MM.1S (cell line): ENCODE measurements around the gene MAT1A.

Experiments
- EZH2phosphoT487 ChIP-seq: fragments of 300-600 bp; sonication (generic); IDR thresholded peaks from 2 replicates; pipeline ENCODE4 v1.6.1; 2018; ENCODE audit warnings: antibody characterized with exemption, low read length
- TF ChIP-seq, protein P1 (sequence below): fragments of 300-600 bp; sonication (generic); IDR thresholded peaks from 2 replicates; pipeline ENCODE4 v1.5.1; 2016; ENCODE audit warnings: antibody characterized with exemption, low read length, mixed read lengths

DNA sequence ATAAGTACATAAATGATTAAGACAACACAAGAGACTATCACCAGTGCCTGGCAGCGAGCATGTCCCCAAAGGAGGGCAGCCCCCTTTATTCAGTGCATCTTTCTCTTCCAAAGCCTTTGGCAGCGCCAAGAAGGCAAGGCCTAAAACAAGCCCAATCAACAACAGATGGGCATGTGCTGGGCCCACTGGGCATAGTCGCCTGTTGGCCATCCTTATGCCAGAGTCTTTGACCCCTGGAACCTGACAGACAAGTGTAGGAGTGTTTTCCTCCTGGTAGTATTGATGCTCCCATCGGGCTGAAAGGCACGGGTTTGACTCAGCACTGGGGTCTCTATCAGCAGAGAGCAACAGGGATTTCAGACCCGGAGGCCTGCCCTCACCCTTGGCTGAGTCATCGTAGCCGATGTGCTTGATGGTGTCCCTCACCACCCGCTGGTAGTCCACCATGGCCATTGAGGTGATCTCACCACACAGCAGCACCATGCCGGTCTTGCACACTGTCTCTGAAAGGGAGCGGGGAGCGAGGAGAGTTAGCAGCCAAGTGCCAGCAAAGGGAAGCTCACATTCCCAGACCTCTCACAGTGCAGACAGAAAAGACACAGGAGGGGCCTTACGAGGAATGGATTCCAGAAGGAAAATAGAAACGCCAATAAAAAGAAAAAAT is 5.8 kb downstream of the MAT1A start:
- TF ChIP-seq, protein P1, sequence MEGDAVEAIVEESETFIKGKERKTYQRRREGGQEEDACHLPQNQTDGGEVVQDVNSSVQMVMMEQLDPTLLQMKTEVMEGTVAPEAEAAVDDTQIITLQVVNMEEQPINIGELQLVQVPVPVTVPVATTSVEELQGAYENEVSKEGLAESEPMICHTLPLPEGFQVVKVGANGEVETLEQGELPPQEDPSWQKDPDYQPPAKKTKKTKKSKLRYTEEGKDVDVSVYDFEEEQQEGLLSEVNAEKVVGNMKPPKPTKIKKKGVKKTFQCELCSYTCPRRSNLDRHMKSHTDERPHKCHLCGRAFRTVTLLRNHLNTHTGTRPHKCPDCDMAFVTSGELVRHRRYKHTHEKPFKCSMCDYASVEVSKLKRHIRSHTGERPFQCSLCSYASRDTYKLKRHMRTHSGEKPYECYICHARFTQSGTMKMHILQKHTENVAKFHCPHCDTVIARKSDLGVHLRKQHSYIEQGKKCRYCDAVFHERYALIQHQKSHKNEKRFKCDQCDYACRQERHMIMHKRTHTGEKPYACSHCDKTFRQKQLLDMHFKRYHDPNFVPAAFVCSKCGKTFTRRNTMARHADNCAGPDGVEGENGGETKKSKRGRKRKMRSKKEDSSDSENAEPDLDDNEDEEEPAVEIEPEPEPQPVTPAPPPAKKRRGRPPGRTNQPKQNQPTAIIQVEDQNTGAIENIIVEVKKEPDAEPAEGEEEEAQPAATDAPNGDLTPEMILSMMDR = no peak
- no peak for TF ChIP-seq EZH2phosphoT487
